Measurements from ENCODE around the gene GNL3L.
"Not testable (repeated sequence)": the region's sequence is repeated elsewhere in the genome, so short reads cannot be mapped to it uniquely, and the experiment has no call there.

Gene GNL3L

GRCh38 chrX:54529552-54530356 lies at the start of gene GNL3L:
Gene GNL3L (plus strand): TSS chrX:54530219. CDS start chrX:54532567, 2,348 bp downstream.
- H3K4me3 ChIP-seq (ENCODE audit: low read length): peak within 1 kb of the TSS; percentile 94
- peak within 1 kb of the TSS; percentile 94 for H3K27ac ChIP-seq (ENCODE audit: low read length)
- H3K27me3 ChIP-seq (ENCODE audit: control insufficient read depth, insufficient read depth, low read length): no peaks in the 10 kb centered on the region
- H3K9me3 ChIP-seq (ENCODE audit: control insufficient read depth, low read depth, low read length): peaks cover 23% of the 10 kb centered on the region
- peaks cover 19% of the 10 kb centered on the region for H3K36me3 ChIP-seq (ENCODE audit: control insufficient read depth, low read depth, low read length)
- peak within 1 kb of the TSS; percentile 87 for H3K9ac ChIP-seq (ENCODE audit: low read length)
- H3K4me1 ChIP-seq (ENCODE audit: control insufficient read depth, low read depth, low read length): peaks cover 11% of the 10 kb centered on the region

GRCh38 chrX:54482839-54483593 lies 47.0 kb upstream of the GNL3L start:
- Histone ChIP-seq H3K36me3 (ENCODE audit: control insufficient read depth, low read depth, low read length) (no peaks in the 10 kb centered on the region), H3K27ac (ENCODE audit: low read length) (no peak overlapping the region), H3K27me3 (ENCODE audit: control insufficient read depth, insufficient read depth, low read length) (no peaks in the 10 kb centered on the region), H3K4me1 (ENCODE audit: control insufficient read depth, low read depth, low read length) (peaks cover 15% of the 10 kb centered on the region), H3K9me3 (ENCODE audit: control insufficient read depth, low read depth, low read length) (no peaks in the 10 kb centered on the region), H3K9ac (ENCODE audit: low read length) (no peak overlapping the region), H3K4me3 (ENCODE audit: low read length) (no peak overlapping the region)

- H3K36me3 ChIP-seq (ENCODE audit: control insufficient read depth, low read depth, low read length): no peaks in the 10 kb centered on the region
- H3K27me3 ChIP-seq (ENCODE audit: control insufficient read depth, insufficient read depth, low read length): no peaks in the 10 kb centered on the region
- H3K4me3 ChIP-seq (ENCODE audit: low read length): no peak overlapping the region
- no peaks in the 10 kb centered on the region for H3K9me3 ChIP-seq (ENCODE audit: control insufficient read depth, low read depth, low read length)
- no peak overlapping the region for H3K27ac ChIP-seq (ENCODE audit: low read length)
- no peak overlapping the region for H3K9ac ChIP-seq (ENCODE audit: low read length)
- peaks cover 8% of the 10 kb centered on the region for H3K4me1 ChIP-seq (ENCODE audit: control insufficient read depth, low read depth, low read length)
Measured at GRCh38 chrX:54483946-54484345, 46.1 kb upstream of the GNL3L start.

- H3K9ac ChIP-seq (ENCODE audit: low read length): no peak overlapping the region
- H3K4me3 ChIP-seq (ENCODE audit: low read length): no peak overlapping the region
- no peak overlapping the region for H3K27ac ChIP-seq (ENCODE audit: low read length)
- H3K27me3 ChIP-seq (ENCODE audit: control insufficient read depth, insufficient read depth, low read length): no peaks in the 10 kb centered on the region
- H3K4me1 ChIP-seq (ENCODE audit: control insufficient read depth, low read depth, low read length): peaks cover 8% of the 10 kb centered on the region
- H3K36me3 ChIP-seq (ENCODE audit: control insufficient read depth, low read depth, low read length): no peaks in the 10 kb centered on the region
- no peaks in the 10 kb centered on the region for H3K9me3 ChIP-seq (ENCODE audit: control insufficient read depth, low read depth, low read length)
Measured at GRCh38 chrX:54484666-54485065, 45.4 kb upstream of the GNL3L start.

GRCh38 chrX:54489819-54490218 lies 40.2 kb upstream of the GNL3L start:
- not testable (repeated sequence) for H3K27ac ChIP-seq (ENCODE audit: low read length); H3K9ac ChIP-seq (ENCODE audit: low read length); H3K4me1 ChIP-seq (ENCODE audit: control insufficient read depth, low read depth, low read length); H3K36me3 ChIP-seq (ENCODE audit: control insufficient read depth, low read depth, low read length); H3K4me3 ChIP-seq (ENCODE audit: low read length); H3K9me3 ChIP-seq (ENCODE audit: control insufficient read depth, low read depth, low read length); H3K27me3 ChIP-seq (ENCODE audit: control insufficient read depth, insufficient read depth, low read length)

GRCh38 chrX:54492340-54492739 lies 37.7 kb upstream of the GNL3L start:
- Histone ChIP-seq H3K36me3 (ENCODE audit: control insufficient read depth, low read depth, low read length) (no peaks in the 10 kb centered on the region), H3K9me3 (ENCODE audit: control insufficient read depth, low read depth, low read length) (peaks cover 7% of the 10 kb centered on the region), H3K4me1 (ENCODE audit: control insufficient read depth, low read depth, low read length) (peaks cover 8% of the 10 kb centered on the region), H3K4me3 (ENCODE audit: low read length) (no peak overlapping the region), H3K9ac (ENCODE audit: low read length) (no peak overlapping the region), H3K27ac (ENCODE audit: low read length) (no peak overlapping the region), H3K27me3 (ENCODE audit: control insufficient read depth, insufficient read depth, low read length) (no peaks in the 10 kb centered on the region)

GRCh38 chrX:54494166-54494988 lies 35.6 kb upstream of the GNL3L start:
- Histone ChIP-seq H3K9ac (ENCODE audit: low read length) (peak overlapping the region; percentile 52), H3K4me1 (ENCODE audit: control insufficient read depth, low read depth, low read length) (peaks cover 8% of the 10 kb centered on the region), H3K36me3 (ENCODE audit: control insufficient read depth, low read depth, low read length) (no peaks in the 10 kb centered on the region), H3K4me3 (ENCODE audit: low read length) (peak overlapping the region; percentile 68), H3K27ac (ENCODE audit: low read length) (no peak overlapping the region), H3K9me3 (ENCODE audit: control insufficient read depth, low read depth, low read length) (peaks cover 13% of the 10 kb centered on the region), H3K27me3 (ENCODE audit: control insufficient read depth, insufficient read depth, low read length) (no peaks in the 10 kb centered on the region)

- Histone ChIP-seq H3K9me3 (ENCODE audit: control insufficient read depth, low read depth, low read length) (peaks cover 14% of the 10 kb centered on the region), H3K4me3 (ENCODE audit: low read length) (peak overlapping the region; percentile 68), H3K36me3 (ENCODE audit: control insufficient read depth, low read depth, low read length) (no peaks in the 10 kb centered on the region), H3K9ac (ENCODE audit: low read length) (peak overlapping the region; percentile 52), H3K27me3 (ENCODE audit: control insufficient read depth, insufficient read depth, low read length) (no peaks in the 10 kb centered on the region), H3K27ac (ENCODE audit: low read length) (no peak overlapping the region), H3K4me1 (ENCODE audit: control insufficient read depth, low read depth, low read length) (peaks cover 8% of the 10 kb centered on the region)
Measured at GRCh38 chrX:54494989-54495813, 34.8 kb upstream of the GNL3L start.

- no peak within 1 kb of the TSS for H3K27ac ChIP-seq (ENCODE audit: low read length)
- H3K9ac ChIP-seq (ENCODE audit: low read length): peak within 1 kb of the TSS; percentile 52
- H3K36me3 ChIP-seq (ENCODE audit: control insufficient read depth, low read depth, low read length): no peaks in the 10 kb centered on the region
- H3K4me1 ChIP-seq (ENCODE audit: control insufficient read depth, low read depth, low read length): peaks cover 8% of the 10 kb centered on the region
- H3K27me3 ChIP-seq (ENCODE audit: control insufficient read depth, insufficient read depth, low read length): no peaks in the 10 kb centered on the region
- peaks cover 12% of the 10 kb centered on the region for H3K9me3 ChIP-seq (ENCODE audit: control insufficient read depth, low read depth, low read length)
- peak within 1 kb of the TSS; percentile 68 for H3K4me3 ChIP-seq (ENCODE audit: low read length)
Measured at GRCh38 chrX:54495814-54496516, 34.1 kb upstream of the GNL3L start, which contains the start of gene FGD1. Gene FGD1 (minus strand): TSS chrX:54496234. CDS start chrX:54495432, 802 bp downstream.

- H3K4me1 ChIP-seq (ENCODE audit: control insufficient read depth, low read depth, low read length): peaks cover 8% of the 10 kb centered on the region
- H3K27me3 ChIP-seq (ENCODE audit: control insufficient read depth, insufficient read depth, low read length): no peaks in the 10 kb centered on the region
- H3K4me3 ChIP-seq (ENCODE audit: low read length): peak overlapping the region; percentile 68
- no peaks in the 10 kb centered on the region for H3K36me3 ChIP-seq (ENCODE audit: control insufficient read depth, low read depth, low read length)
- H3K9me3 ChIP-seq (ENCODE audit: control insufficient read depth, low read depth, low read length): peaks cover 8% of the 10 kb centered on the region
- peak overlapping the region; percentile 48 for H3K9ac ChIP-seq (ENCODE audit: low read length)
- H3K27ac ChIP-seq (ENCODE audit: low read length): no peak overlapping the region
Measured at GRCh38 chrX:54496517-54496852, 33.5 kb upstream of the GNL3L start.
